ENCODE measurements around the gene WWP2. TPM values are rescaled to one million over a fixed set of nuclear protein-coding genes. Genes with fewer than 3 reads are reported as not detected.

WWP2 gene
- total RNA-seq, 2 experiments from 2014 or later = 60.6 to 61.5 TPM

- POLR2A ChIA-PET = no interaction called here
- no peaks in the 10 kb centered on the region for H3K9me3 Mint-ChIP-seq
- DNase-seq (no peak), ATAC-seq (ENCODE audit: low read depth) (no peak)
- H3K4me3 Mint-ChIP-seq = no peak overlapping the region
- H3K4me1 Mint-ChIP-seq = peaks cover 9% of the 10 kb centered on the region
- no peaks in the 10 kb centered on the region for H3K36me3 Mint-ChIP-seq
- no peak overlapping the region for H3K27ac Mint-ChIP-seq
- H3K27me3 Mint-ChIP-seq = no peaks in the 10 kb centered on the region
Measured at GRCh38 chr16:69833357-69834282, 71.5 kb downstream of the WWP2 start.

DNA sequence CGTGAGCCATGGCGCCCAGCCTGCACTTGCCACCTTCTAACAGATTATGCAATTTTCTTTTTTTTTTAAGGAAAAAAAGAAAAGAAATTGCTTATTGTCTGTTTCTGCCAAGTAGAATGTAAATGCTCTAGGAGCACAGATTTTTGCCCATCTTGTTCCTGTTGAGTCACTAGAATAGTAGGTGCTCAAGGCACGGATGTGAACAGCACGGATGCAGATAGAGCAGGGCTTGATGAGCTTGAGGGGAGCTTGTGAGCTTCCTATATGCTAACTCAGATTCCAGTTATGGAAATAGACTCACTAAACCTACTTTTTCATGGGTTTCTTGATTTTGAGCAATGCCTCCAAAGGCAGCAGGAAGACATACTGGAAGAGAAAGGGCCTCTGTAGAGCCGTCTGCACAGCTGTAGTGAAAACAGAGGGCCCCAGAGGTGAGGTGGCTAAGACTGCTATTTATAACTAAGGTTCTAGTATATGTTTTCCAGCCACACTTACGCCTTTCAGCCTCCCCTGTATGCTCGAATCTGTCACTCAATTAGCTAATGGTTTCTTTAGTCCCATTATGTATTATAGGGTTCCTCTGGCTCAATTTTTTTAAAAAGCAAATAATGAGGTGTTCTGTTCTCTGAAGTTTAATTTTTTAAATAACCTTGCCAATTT, 72.8 kb downstream of the WWP2 start:
- no peak overlapping the region for H3K27ac Mint-ChIP-seq
- no peaks in the 10 kb centered on the region for H3K9me3 Mint-ChIP-seq
- H3K27me3 Mint-ChIP-seq = no peaks in the 10 kb centered on the region
- no peak overlapping the region for H3K4me3 Mint-ChIP-seq
- peaks cover 9% of the 10 kb centered on the region for H3K4me1 Mint-ChIP-seq
- ATAC-seq (ENCODE audit: low read depth) (no peak), DNase-seq (no peak)
- H3K36me3 Mint-ChIP-seq = no peaks in the 10 kb centered on the region
- POLR2A ChIA-PET = no interaction called here

GRCh38 chr16:69836257-69836656, 74.1 kb downstream of the WWP2 start:
- no peak for DNase-seq
- Mint-ChIP-seq H3K36me3 (peaks cover 3% of the 10 kb centered on the region), H3K27me3 (no peaks in the 10 kb centered on the region), H3K27ac (no peak overlapping the region), H3K4me3 (no peak overlapping the region), H3K4me1 (peaks cover 9% of the 10 kb centered on the region), H3K9me3 (no peaks in the 10 kb centered on the region)
- ATAC-seq (ENCODE audit: low read depth) = no peak
- POLR2A ChIA-PET = no interaction called here

DNA sequence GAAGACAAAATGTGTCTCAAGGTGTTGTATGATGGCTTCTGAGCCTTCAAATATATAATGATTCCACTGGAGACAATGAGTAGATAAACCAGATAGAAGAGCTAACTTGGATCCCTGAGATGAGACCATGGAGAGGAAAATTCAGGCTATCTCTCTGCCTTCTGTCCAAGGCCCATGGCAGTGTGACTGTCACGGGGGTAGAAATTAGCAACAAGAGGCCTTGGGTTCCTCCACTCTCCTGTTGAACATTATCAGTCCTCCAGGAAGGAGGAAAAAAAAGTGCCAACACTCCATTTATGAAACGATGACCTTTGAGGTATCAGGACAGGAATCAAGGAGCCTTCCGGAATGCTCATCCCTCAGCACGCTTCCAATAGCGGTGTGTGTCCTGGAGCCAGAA, 75.2 kb downstream of the WWP2 start:
- H3K9me3 Mint-ChIP-seq = no peaks in the 10 kb centered on the region
- no peak overlapping the region for H3K27ac Mint-ChIP-seq
- no peak overlapping the region for H3K4me3 Mint-ChIP-seq
- peaks cover 9% of the 10 kb centered on the region for H3K4me1 Mint-ChIP-seq
- H3K36me3 Mint-ChIP-seq = peaks cover 4% of the 10 kb centered on the region
- POLR2A ChIA-PET = no interaction called here
- ATAC-seq (ENCODE audit: low read depth) = no peak
- DNase-seq = no peak
- no peaks in the 10 kb centered on the region for H3K27me3 Mint-ChIP-seq

GRCh38 chr16:69838489-69838888, 76.4 kb downstream of the WWP2 start:
- POLR2A ChIA-PET = no interaction called here
- H3K36me3 Mint-ChIP-seq = peaks cover 8% of the 10 kb centered on the region
- no peak overlapping the region for H3K4me3 Mint-ChIP-seq
- no peaks in the 10 kb centered on the region for H3K9me3 Mint-ChIP-seq
- ATAC-seq (ENCODE audit: low read depth) (no peak), DNase-seq (no peak)
- H3K27me3 Mint-ChIP-seq = no peaks in the 10 kb centered on the region
- H3K27ac Mint-ChIP-seq = no peak overlapping the region
- H3K4me1 Mint-ChIP-seq = peaks cover 5% of the 10 kb centered on the region

DNA sequence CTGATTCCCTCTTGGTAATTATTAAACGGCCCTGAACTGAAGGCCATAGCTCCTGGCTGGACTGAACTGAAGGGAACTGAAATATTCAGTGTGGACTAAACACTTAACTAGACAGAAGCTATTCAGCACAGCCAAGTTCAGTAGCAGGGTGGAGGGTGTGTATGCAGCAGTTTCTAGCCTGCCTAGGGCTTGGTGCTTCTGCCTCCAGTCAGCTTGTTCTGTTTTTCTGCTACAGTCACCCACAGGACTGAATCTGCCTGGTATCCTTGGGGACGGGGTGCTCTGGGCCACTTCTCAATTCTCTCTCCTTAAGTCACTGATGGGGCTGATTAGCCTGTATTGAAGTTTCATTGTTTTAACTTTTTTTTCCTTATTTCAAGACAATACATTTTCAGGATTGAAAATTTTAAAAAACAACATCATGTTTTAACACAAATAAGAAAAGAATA, 77.1 kb downstream of the WWP2 start:
- Mint-ChIP-seq H3K4me3 (no peak overlapping the region), H3K9me3 (no peaks in the 10 kb centered on the region), H3K27me3 (no peaks in the 10 kb centered on the region), H3K27ac (no peak overlapping the region), H3K4me1 (peaks cover under 1% of the 10 kb centered on the region), H3K36me3 (peaks cover 8% of the 10 kb centered on the region)
- DNase-seq = no peak
- POLR2A ChIA-PET = no interaction called here
- ATAC-seq (ENCODE audit: low read depth) = no peak

DNA sequence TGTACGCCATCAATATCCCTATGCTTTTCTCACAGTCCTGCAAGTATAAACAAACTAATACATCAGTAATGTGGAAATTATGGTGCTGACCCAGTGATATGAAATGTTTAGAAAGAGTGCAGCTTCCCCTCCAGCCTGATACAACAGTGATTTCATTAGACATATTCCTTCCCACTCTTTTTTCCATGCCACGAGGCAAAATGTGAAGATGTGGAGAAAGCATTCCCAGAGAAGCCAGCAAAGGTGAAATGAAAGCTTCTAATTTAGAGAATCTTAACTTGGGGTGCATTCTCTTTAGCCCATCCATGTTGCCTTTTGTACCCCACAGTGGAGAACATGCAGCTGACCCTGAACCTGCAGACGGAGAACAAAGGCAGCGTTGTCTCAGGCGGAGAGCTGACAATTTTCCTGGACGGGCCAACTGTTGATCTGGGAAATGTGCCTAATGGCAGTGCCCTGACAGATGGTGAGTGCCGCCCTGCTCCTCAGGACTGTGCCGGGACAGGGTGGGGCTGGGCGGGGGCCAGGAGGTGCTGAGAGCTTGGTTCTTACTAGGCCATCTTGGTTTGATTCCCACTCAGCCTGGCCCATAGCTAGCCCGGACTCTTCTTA, 77.8 kb downstream of the WWP2 start:
- H3K4me3 Mint-ChIP-seq = no peak overlapping the region
- peaks cover 8% of the 10 kb centered on the region for H3K36me3 Mint-ChIP-seq
- no peaks in the 10 kb centered on the region for H3K9me3 Mint-ChIP-seq
- no peak for DNase-seq
- no peaks in the 10 kb centered on the region for H3K27me3 Mint-ChIP-seq
- H3K27ac Mint-ChIP-seq = no peak overlapping the region
- H3K4me1 Mint-ChIP-seq = no peaks in the 10 kb centered on the region
- POLR2A ChIA-PET = no interaction called here
- ATAC-seq (ENCODE audit: low read depth) = no peak

DNA sequence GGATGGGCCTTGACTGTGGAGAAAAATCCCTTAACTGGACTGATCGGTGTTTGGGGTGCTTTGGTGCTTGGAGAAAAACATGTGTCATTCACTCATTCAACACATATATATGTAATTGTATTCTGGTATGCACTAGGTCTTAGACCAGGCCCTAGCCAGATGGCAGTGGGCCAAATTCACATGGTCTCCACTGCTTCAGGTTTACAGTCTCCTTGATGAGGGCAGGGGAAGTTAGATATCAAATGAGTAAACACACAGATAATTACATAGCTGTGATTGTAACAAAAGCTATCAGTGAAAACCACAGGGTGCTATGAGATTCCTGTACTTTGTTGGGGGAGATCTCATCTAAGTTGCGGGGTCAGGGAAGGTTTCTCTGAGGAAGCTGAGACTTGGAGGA, 78.8 kb downstream of the WWP2 start:
- Mint-ChIP-seq H3K4me3 (no peak overlapping the region), H3K9me3 (no peaks in the 10 kb centered on the region), H3K27me3 (no peaks in the 10 kb centered on the region), H3K4me1 (no peaks in the 10 kb centered on the region), H3K27ac (no peak overlapping the region), H3K36me3 (peaks cover 10% of the 10 kb centered on the region)
- ATAC-seq (ENCODE audit: low read depth) (no peak), DNase-seq (no peak)
- POLR2A ChIA-PET = no interaction called here

- Mint-ChIP-seq H3K36me3 (peaks cover 14% of the 10 kb centered on the region), H3K27ac (no peak overlapping the region), H3K27me3 (no peaks in the 10 kb centered on the region), H3K4me1 (no peaks in the 10 kb centered on the region), H3K9me3 (no peaks in the 10 kb centered on the region), H3K4me3 (no peak overlapping the region)
- POLR2A ChIA-PET = no interaction called here
- ATAC-seq (ENCODE audit: low read depth) (no peak), DNase-seq (no peak)
Measured at GRCh38 chr16:69844441-69844840, 82.3 kb downstream of the WWP2 start.

DNA sequence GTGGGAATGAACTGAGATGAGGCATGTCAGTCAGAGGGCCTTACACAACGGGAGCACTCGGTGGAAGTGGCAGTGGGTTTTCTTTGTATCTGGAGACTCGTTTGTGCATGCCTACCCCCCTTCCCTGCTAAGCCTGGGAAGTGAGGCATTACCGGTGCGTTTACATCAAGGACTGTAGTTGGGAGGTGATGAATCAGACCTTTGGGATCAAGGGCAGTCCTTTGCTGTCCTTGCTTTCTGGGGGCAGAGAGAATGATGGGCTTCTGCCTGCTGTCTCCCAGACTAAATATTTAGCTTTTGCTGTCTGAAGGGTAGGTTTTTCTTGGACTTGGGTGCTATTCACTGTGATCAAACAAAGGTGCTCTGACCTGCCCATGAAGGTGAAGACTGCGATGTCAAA, 83.0 kb downstream of the WWP2 start:
- ATAC-seq (ENCODE audit: low read depth) (no peak), DNase-seq (no peak)
- no peak overlapping the region for H3K4me3 Mint-ChIP-seq
- H3K27ac Mint-ChIP-seq = no peak overlapping the region
- no peaks in the 10 kb centered on the region for H3K27me3 Mint-ChIP-seq
- POLR2A ChIA-PET = no interaction called here
- H3K36me3 Mint-ChIP-seq = peaks cover 14% of the 10 kb centered on the region
- no peaks in the 10 kb centered on the region for H3K4me1 Mint-ChIP-seq
- H3K9me3 Mint-ChIP-seq = no peaks in the 10 kb centered on the region

GRCh38 chr16:69847643-69848042, 85.5 kb downstream of the WWP2 start:
- peaks cover 9% of the 10 kb centered on the region for H3K36me3 Mint-ChIP-seq
- no peak for ATAC-seq (ENCODE audit: low read depth)

DNA sequence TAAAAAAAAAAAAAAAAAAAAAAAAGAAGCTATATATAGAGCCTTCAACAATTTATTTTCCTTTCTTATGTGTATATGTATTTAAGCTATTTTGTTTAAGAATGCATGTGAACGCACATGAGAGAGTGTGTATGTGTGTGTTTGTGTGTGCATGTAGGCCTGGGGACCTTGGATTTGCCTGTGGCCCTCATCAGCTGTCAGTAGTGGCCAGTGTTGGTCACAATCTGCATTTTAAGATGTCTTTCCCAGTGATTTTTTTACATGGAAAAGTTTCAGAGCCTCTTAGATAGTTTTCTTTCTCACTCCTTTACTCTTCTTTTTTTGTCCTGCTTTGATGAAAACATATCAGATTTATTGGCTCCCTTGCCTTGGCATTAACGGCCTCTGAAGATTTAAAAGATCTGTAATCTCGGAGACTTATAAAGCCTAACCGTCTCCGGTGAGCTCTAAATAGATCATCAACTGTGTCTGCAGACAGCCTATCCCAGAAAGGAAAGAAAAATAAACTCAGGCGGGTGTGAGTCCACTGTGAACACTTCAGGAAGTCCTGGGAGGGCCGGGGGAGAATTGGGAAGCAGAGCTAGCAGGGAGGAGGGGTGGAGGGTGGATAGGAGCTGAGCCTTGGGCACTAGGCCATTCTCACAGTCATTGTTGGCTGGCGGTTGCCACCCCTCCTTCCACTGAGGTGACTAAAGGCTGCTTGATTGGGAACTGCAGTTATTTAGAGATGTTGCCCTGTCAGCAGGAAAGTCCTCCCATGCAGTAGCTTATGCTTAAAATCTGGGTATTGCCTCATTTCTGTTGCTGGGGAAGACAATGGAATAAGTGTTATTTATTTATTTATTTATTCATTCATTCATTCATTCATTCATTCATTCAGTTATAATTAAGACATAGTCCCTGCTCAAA, 86.8 kb downstream of the WWP2 start:
- H3K9me3 Mint-ChIP-seq = no peaks in the 10 kb centered on the region
- no peaks in the 10 kb centered on the region for H3K4me1 Mint-ChIP-seq
- H3K4me3 Mint-ChIP-seq = no peak overlapping the region
- no peaks in the 10 kb centered on the region for H3K27me3 Mint-ChIP-seq
- peaks cover 9% of the 10 kb centered on the region for H3K36me3 Mint-ChIP-seq
- POLR2A ChIA-PET = no interaction called here
- no peak for ATAC-seq (ENCODE audit: low read depth)
- no peak for DNase-seq
- H3K27ac Mint-ChIP-seq = no peak overlapping the region

More at GRCh38 chr16:69847643-69848042, 85.5 kb downstream of the WWP2 start:
- no peak overlapping the region for H3K4me3 Mint-ChIP-seq
- no peaks in the 10 kb centered on the region for H3K27me3 Mint-ChIP-seq
- DNase-seq = no peak
- no peaks in the 10 kb centered on the region for H3K9me3 Mint-ChIP-seq
- POLR2A ChIA-PET = no interaction called here
- no peak overlapping the region for H3K27ac Mint-ChIP-seq
- no peaks in the 10 kb centered on the region for H3K4me1 Mint-ChIP-seq

Data from activated naive CD8-positive, alpha-beta T cell treated with anti-CD3 and anti-CD28 coated beads, Interleukin-2, amount 10 ng/mL, durations not matched to agents 7 days and 5 days (primary cell).